Panc1 (cell line): Measurements from ENCODE around the gene PADI3.

Experiments used
- POLR2AphosphoS5 ChIP-seq: IDR thresholded peaks from 2 replicates; pipeline ENCODE4 v1.6.1; 2012; ENCODE audit warnings: mild to moderate bottlenecking, low read depth, low read length, moderate library complexity
- SIN3A ChIP-seq: IDR thresholded peaks from 2 replicates; pipeline ENCODE4 v1.6.1; 2012; ENCODE audit warnings: low read depth, mild to moderate bottlenecking, low read length, moderate library complexity, borderline replicate concordance; ENCODE audit not compliant: insufficient read depth
- TF ChIP-seq, protein P1 (sequence below): fragments of 450-650 bp; IDR thresholded peaks from 2 replicates; pipeline ENCODE4 v1.5.1; 2017; ENCODE audit warnings: mild to moderate bottlenecking
- TF ChIP-seq, protein P2 (sequence below), 2 experiments: IDR thresholded peaks; 2 replicates each; pipeline ENCODE4 v1.6.1; 2011 to 2012; ENCODE audit warnings: low read depth in 2 of 2, control low read depth in 1 of 2, low read length in 1 of 2, mild to moderate bottlenecking in 1 of 2, moderate library complexity in 1 of 2; ENCODE audit not compliant: insufficient read depth in 1 of 2

DNA sequence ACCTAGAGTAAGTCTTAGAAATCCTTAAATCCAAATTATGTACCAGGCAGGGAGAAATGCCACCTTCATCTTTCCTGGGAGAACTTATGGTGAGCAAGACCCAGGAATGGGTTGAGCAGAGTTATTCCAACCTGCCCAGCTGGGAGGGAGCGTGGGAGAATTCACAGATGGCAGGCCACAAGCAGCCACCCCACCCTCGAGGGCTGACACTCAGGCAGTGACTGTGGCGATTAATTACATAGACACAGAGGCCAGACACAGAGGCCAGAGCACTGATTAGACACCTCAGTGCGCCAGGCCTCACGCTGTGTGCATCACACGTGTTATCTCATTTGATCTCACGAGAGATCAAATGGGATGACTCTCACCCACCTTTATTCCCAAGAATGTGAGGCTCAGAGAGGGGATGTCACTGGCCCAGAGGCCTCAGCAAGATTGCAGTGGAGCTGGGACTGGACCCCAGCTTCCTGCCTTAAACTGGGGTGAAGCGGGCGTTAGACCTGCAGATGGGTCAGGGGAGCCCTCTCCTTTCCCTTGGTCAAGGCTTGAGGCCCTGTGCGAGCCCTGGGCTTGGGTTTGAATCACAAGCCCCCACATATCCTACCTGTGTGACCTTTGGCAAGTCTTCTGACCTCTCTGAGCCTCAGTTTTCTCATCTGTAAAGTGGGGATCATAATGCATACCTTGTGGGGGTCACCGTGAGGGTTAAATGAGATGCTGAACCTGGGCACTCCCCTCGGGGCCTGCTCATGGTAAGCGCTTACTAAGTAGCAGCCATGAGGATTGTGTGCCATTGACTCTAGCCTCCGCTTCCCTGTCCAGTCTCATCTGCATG is 30.3 kb downstream of the PADI3 start:
- TF ChIP-seq, protein P1, sequence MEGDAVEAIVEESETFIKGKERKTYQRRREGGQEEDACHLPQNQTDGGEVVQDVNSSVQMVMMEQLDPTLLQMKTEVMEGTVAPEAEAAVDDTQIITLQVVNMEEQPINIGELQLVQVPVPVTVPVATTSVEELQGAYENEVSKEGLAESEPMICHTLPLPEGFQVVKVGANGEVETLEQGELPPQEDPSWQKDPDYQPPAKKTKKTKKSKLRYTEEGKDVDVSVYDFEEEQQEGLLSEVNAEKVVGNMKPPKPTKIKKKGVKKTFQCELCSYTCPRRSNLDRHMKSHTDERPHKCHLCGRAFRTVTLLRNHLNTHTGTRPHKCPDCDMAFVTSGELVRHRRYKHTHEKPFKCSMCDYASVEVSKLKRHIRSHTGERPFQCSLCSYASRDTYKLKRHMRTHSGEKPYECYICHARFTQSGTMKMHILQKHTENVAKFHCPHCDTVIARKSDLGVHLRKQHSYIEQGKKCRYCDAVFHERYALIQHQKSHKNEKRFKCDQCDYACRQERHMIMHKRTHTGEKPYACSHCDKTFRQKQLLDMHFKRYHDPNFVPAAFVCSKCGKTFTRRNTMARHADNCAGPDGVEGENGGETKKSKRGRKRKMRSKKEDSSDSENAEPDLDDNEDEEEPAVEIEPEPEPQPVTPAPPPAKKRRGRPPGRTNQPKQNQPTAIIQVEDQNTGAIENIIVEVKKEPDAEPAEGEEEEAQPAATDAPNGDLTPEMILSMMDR: no peak
- TF ChIP-seq, protein P2, sequence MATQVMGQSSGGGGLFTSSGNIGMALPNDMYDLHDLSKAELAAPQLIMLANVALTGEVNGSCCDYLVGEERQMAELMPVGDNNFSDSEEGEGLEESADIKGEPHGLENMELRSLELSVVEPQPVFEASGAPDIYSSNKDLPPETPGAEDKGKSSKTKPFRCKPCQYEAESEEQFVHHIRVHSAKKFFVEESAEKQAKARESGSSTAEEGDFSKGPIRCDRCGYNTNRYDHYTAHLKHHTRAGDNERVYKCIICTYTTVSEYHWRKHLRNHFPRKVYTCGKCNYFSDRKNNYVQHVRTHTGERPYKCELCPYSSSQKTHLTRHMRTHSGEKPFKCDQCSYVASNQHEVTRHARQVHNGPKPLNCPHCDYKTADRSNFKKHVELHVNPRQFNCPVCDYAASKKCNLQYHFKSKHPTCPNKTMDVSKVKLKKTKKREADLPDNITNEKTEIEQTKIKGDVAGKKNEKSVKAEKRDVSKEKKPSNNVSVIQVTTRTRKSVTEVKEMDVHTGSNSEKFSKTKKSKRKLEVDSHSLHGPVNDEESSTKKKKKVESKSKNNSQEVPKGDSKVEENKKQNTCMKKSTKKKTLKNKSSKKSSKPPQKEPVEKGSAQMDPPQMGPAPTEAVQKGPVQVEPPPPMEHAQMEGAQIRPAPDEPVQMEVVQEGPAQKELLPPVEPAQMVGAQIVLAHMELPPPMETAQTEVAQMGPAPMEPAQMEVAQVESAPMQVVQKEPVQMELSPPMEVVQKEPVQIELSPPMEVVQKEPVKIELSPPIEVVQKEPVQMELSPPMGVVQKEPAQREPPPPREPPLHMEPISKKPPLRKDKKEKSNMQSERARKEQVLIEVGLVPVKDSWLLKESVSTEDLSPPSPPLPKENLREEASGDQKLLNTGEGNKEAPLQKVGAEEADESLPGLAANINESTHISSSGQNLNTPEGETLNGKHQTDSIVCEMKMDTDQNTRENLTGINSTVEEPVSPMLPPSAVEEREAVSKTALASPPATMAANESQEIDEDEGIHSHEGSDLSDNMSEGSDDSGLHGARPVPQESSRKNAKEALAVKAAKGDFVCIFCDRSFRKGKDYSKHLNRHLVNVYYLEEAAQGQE (IDR thresholded peaks at IDR 0.05; ENCODE audit: insufficient read depth in 1 of 2, low read depth in 2 of 2, low read length in 1 of 2): no peak
- TF ChIP-seq SIN3A (no peak), POLR2AphosphoS5 (no peak)
